Neuronal stem cell (in vitro differentiated cells): ENCODE data around the gene H3-3A.

Source experiments
- DNase-seq: peaks from one replicate; pipeline ENCODE4 v3.0.0-alpha.2; 2013; ENCODE audit warnings: low spot score
- H2AFZ ChIP-seq: one replicate; pipeline ENCODE4 v1.6.1; 2013; ENCODE audit warnings: mild to moderate bottlenecking, low read length, inconsistent platforms
- H2AK5ac ChIP-seq: 2 replicates; pipeline ENCODE4 v1.6.1; 2013; ENCODE audit warnings: low read depth, mild to moderate bottlenecking, inconsistent platforms, low read length, moderate library complexity, mixed read lengths
- H2BK120ac ChIP-seq: 2 replicates; pipeline ENCODE4 v1.6.1; 2013; ENCODE audit warnings: low read depth, mild to moderate bottlenecking, inconsistent platforms, low read length, moderate library complexity, mixed read lengths
- H2BK12ac ChIP-seq: one replicate; pipeline ENCODE4 v1.6.1; 2013; ENCODE audit warnings: low read length, inconsistent platforms
- H2BK15ac ChIP-seq: 2 replicates; pipeline ENCODE4 v1.6.1; 2013; ENCODE audit warnings: mild to moderate bottlenecking, low read length, inconsistent platforms, mixed read lengths
- H2BK5ac ChIP-seq: one replicate; pipeline ENCODE4 v1.6.1; 2013; ENCODE audit warnings: inconsistent platforms, mild to moderate bottlenecking, low read length, moderate library complexity
- H3K14ac ChIP-seq: one replicate; pipeline ENCODE4 v1.6.1; 2013; ENCODE audit warnings: low read length, inconsistent platforms
- H3K18ac ChIP-seq: 2 replicates; pipeline ENCODE4 v1.6.1; 2013; ENCODE audit warnings: low read length, inconsistent platforms
- H3K23ac ChIP-seq: 2 replicates; pipeline ENCODE4 v1.6.1; 2013; ENCODE audit warnings: low read depth, mild to moderate bottlenecking, mixed read lengths, low read length, inconsistent platforms; ENCODE audit not compliant: poor library complexity
- H3K27ac ChIP-seq: replicated peaks from 3 replicates; pipeline ENCODE4 v1.5.1; 2013; ENCODE audit warnings: low read length, inconsistent platforms
- H3K27me3 ChIP-seq, 3 experiments: 2 replicates each; pipeline ENCODE4 v1.6.1; 2013; ENCODE audit warnings: low read length in 3 of 3, mild to moderate bottlenecking in 2 of 3, inconsistent platforms in 1 of 3, low read depth in 1 of 3, mixed read lengths in 1 of 3, moderate library complexity in 1 of 3; ENCODE audit not compliant: control insufficient read depth in 3 of 3, insufficient read depth in 3 of 3
- H3K36me3 ChIP-seq, 2 donors: replicated peaks in 1 of 2; 2 replicates each; pipeline ENCODE4 v1.6.1; 2013; ENCODE audit warnings: low read length in 2 of 2; ENCODE audit not compliant: control insufficient read depth in 2 of 2, insufficient read depth in 2 of 2
- H3K4ac ChIP-seq: 2 replicates; pipeline ENCODE4 v1.6.1; 2013; ENCODE audit warnings: inconsistent platforms, mild to moderate bottlenecking, low read length, moderate library complexity
- H3K4me1 ChIP-seq, 2 donors: 1 replicate in 1 of 2; 2 replicates in 1 of 2; pipeline ENCODE4 v1.6.1; 2013; ENCODE audit warnings: low read length in 2 of 2, low read depth in 1 of 2; ENCODE audit not compliant: control insufficient read depth in 2 of 2, insufficient read depth in 1 of 2
- H3K4me2 ChIP-seq: one replicate; pipeline ENCODE4 v1.6.1; 2013; ENCODE audit warnings: mild to moderate bottlenecking, low read length, inconsistent platforms; ENCODE audit not compliant: insufficient read depth, poor library complexity, severe bottlenecking
- H3K4me3 ChIP-seq, 2 donors: 2 replicates each; pipeline ENCODE4 v1.5.1; 2013; ENCODE audit warnings: low read length in 2 of 2, mild to moderate bottlenecking in 2 of 2, inconsistent platforms in 1 of 2, moderate library complexity in 1 of 2
- H3K79me1 ChIP-seq: one replicate; pipeline ENCODE4 v1.6.1; 2013; ENCODE audit warnings: low read depth, mild to moderate bottlenecking, inconsistent platforms, low read length, moderate library complexity
- H3K9ac ChIP-seq: one replicate; pipeline ENCODE4 v1.6.1; 2013; ENCODE audit warnings: mild to moderate bottlenecking, low read depth, low read length, inconsistent platforms; ENCODE audit not compliant: poor library complexity
- H3K9me3 ChIP-seq, 2 donors: replicated peaks in 1 of 2; 2 replicates each; pipeline versions ENCODE3 to v1.6.1; 2013; ENCODE audit warnings: low read length in 2 of 2, mild to moderate bottlenecking in 2 of 2, inconsistent platforms in 1 of 2, low read depth in 1 of 2, mixed read lengths in 1 of 2, moderate library complexity in 1 of 2; ENCODE audit not compliant: control insufficient read depth in 2 of 2, insufficient read depth in 1 of 2
- H4K8ac ChIP-seq: one replicate; pipeline ENCODE4 v1.6.1; 2013; ENCODE audit warnings: low read depth, mild to moderate bottlenecking, inconsistent platforms, low read length, moderate library complexity
- H4K91ac ChIP-seq: one replicate; pipeline ENCODE4 v1.6.1; 2013; ENCODE audit warnings: low read length, low read depth, mild to moderate bottlenecking, inconsistent platforms; ENCODE audit not compliant: poor library complexity
- WGBS, 2 donors: extraction: QIAGEN DNeasy Blood & Tissue Kit; methylation state at CpG; one replicate each; pipeline ENCODE4 v1.1.7; 2013; ENCODE audit warnings: missing lambda C conversion rate in 2 of 2, mixed read lengths in 1 of 2; ENCODE audit not compliant: insufficient read length in 2 of 2, insufficient replicate concordance in 1 of 2; ENCODE audit errors: extremely low coverage in 2 of 2; 5-methylcytosine and 5-hydroxymethylcytosine counted together

The H3-3A gene

DNA sequence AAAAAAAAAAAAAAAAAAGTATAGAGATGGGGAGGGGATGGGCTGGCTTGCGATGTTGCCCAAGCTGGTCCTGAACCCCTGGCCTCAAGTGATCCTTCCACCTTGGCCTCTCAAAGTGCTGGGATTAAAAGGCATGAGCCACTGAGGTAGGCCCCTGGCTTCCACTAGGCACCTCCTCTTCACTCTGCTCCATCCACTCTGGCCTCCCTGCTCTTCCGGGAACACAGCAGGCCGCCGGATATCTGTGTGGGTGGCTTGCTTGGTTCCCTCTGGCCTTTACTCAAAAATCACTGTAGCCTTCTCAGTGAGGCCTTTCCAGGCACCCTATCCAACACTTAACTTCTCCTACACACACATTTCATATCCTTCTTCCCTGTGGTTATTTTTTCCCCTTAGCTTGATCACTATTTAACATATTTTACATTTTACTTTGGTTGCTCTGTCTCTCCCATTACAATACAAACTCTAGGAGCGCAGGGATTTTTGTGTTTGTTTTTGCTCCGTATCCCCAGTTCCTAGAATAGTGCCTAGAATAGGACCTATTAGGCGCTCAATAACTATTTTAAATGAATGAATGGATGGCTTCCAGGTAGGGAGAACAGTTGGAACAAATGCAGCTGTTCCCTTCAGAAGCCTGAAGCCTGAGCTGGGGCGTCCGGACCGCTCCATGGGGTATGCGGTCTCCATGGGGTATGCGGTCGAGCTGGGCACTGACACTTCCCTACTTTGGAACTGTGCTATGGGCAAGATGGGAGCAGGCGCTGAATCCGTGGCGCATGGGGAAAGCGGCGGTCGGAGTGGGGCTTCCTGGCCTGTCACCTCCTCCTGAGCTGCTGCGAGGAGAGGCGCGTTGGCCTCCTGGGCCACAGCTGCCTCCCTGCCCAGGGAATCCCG lies 46.7 kb downstream of the H3-3A start:
- H3K9ac ChIP-seq, result peak overlapping the region; percentile 86
- no CpG with 5 or more reads among the region's 23 CpGs for WGBS, 2 donors
- H3K18ac ChIP-seq, result peak overlapping the region; percentile 84
- H2BK12ac ChIP-seq, result no peak overlapping the region
- H3K4me2 ChIP-seq, result peak overlapping the region; percentile 89
- peak overlapping the region; percentile 63 for H3K14ac ChIP-seq
- peak overlapping the region; percentile 87 for H3K23ac ChIP-seq
- H3K27ac ChIP-seq, result no peak overlapping the region
- H3K27me3 ChIP-seq, result peaks cover 0 to 8% (median 0%) of the 10 kb centered on the region in 3 experiments
- peaks cover 10 to 23% of the 10 kb centered on the region in 2 donors for H3K4me1 ChIP-seq
- H2BK5ac ChIP-seq, result no peak overlapping the region
- H2BK15ac ChIP-seq, result no peak overlapping the region
- no peaks in the 10 kb centered on the region for H3K9me3 ChIP-seq
- H4K8ac ChIP-seq, result no peak overlapping the region
- H3K4ac ChIP-seq, result no peak overlapping the region
- H3K4me3 ChIP-seq, result peak overlapping the region; percentile 71 to 78
- no peaks in the 10 kb centered on the region for H3K79me1 ChIP-seq
- no peak overlapping the region for H2BK120ac ChIP-seq
- no peak overlapping the region for H4K91ac ChIP-seq
- peak overlapping the region; percentile 95 for H2AFZ ChIP-seq
- H3K36me3 ChIP-seq, result no peaks in the 10 kb centered on the region
- H2AK5ac ChIP-seq, result no peak overlapping the region
- DNase-seq, result no peak

DNA sequence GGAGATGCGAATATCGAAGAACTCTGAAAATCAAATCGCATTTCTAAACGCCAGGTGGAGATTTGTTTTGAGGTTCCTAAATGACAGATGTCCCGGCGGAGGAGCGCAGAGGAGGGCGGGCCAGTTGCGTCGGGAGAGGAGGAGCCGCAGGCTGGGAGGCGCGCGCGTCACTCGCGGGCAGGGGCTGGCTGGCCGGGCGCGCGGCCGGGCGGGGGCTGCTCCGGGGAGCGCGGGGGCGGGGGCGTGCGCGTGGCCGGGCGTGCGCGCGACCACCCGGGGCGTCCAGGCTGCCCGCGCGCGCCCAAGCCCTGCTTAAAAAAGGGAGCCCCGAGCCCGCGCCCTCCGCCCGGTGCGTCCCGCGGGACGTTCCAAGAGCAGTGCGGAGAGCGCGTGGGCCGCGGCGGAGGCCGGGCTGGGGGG lies 47.3 kb downstream of the H3-3A start:
- Histone ChIP-seq H2BK120ac (no peak overlapping the region), H2BK15ac (no peak overlapping the region), H2AFZ (peak overlapping the region; percentile 95), H3K9ac (peak overlapping the region; percentile 86), H3K27me3 (peaks cover 0 to 8% (median 0%) of the 10 kb centered on the region in 3 experiments), H2BK5ac (no peak overlapping the region), H3K23ac (peak overlapping the region; percentile 87), H3K18ac (peak overlapping the region; percentile 96), H3K9me3 (no peaks in the 10 kb centered on the region), H3K79me1 (no peaks in the 10 kb centered on the region), H3K4me1 (peaks cover 10 to 20% of the 10 kb centered on the region in 2 donors), H2BK12ac (no peak overlapping the region), H3K4ac (no peak overlapping the region), H3K27ac (no peak overlapping the region), H4K91ac (no peak overlapping the region), H3K4me2 (peak overlapping the region; percentile 89), H3K36me3 (no peaks in the 10 kb centered on the region), H4K8ac (no peak overlapping the region), H3K14ac (no peak overlapping the region), H2AK5ac (no peak overlapping the region), H3K4me3 (peak overlapping the region; percentile 71 to 84)
- WGBS, 2 donors, result no CpG with 5 or more reads among the region's 57 CpGs
- DNase-seq, result peak; percentile 76

GRCh38 chr1:226110249-226111097 lies 48.0 kb downstream of the H3-3A start:
- Histone ChIP-seq H3K4ac (no peak overlapping the region), H2BK120ac (no peak overlapping the region), H4K8ac (no peak overlapping the region), H3K18ac (peak overlapping the region; percentile 96), H3K27ac (no peak overlapping the region), H3K9ac (peak overlapping the region; percentile 68), H2BK5ac (no peak overlapping the region), H2AK5ac (no peak overlapping the region), H3K4me3 (peak overlapping the region; percentile 71 to 84), H3K23ac (peak overlapping the region; percentile 75), H2AFZ (peak overlapping the region; percentile 95), H3K14ac (no peak overlapping the region), H2BK15ac (no peak overlapping the region), H3K36me3 (no peaks in the 10 kb centered on the region), H2BK12ac (peak overlapping the region; percentile 66), H3K9me3 (no peaks in the 10 kb centered on the region), H3K4me1 (peaks cover 10 to 18% of the 10 kb centered on the region in 2 donors), H4K91ac (no peak overlapping the region), H3K27me3 (peaks cover 0 to 8% (median 0%) of the 10 kb centered on the region in 3 experiments), H3K4me2 (peak overlapping the region; percentile 89), H3K79me1 (no peaks in the 10 kb centered on the region)
- DNase-seq, result peak; percentile 53
- WGBS, 2 donors, result no CpG with 5 or more reads among the region's 73 CpGs
